Subcutaneous adipose tissue (tissue), 4 donors: ENCODE measurements around the gene KISS1. TPM values are rescaled to one million over a fixed set of nuclear protein-coding genes. Genes with fewer than 3 reads are reported as not detected.

Experiments
- total RNA-seq, 4 donors: library from RNA; depleted of rRNA; stranded (reverse); fragments of >200 nt; gene quantifications; one replicate each; pipeline ENCODE4 v1.1.0, GENCODE V29; 2016
- TF ChIP-seq, protein P1 (sequence below): fragments of 450-650 bp; IDR thresholded peaks from one replicate; pipeline ENCODE4 v1.5.1; 2016; ENCODE audit warnings: low read depth, mild to moderate bottlenecking, control low read depth, antibody characterized with exemption, moderate library complexity

The KISS1 gene
- total RNA-seq, 4 donors from 2014 or later = not detected

DNA sequence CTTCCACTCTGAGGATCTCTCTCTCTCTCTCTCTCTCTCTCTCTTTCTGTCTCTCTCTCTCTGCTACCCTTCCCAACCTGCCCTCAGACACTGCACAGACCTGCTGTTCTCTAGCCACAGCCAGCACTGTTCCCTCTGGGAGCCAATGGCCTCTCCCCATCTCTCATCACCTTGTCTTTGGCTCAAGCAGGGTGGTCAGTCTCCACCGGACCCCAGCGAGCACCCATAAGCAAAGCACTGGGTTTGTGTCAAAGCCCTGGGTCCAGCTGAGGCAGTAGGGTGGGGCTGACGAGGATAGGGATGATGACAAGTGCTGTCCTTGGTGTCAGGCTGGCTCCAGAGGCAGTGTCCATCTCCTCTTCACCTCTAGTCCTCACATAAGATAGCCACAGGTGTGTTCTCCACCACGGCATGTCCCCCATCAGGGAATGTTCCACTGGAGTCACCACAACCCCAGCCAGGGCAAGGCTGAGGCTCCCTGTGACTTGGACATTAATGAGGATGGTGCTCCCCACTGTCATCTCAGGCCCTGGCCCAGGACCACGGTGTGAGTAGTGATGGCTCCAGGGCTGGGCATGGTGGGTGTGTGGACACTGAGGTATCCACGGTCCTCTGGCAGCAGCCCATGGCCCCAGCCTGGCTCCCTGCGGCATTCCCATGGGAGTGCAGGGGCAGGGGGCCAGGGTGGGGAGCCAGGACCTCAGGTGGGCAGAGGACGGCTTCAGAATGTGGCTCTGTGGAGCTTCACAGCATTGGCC is 25.9 kb upstream of the KISS1 start:
- TF ChIP-seq, protein P1, sequence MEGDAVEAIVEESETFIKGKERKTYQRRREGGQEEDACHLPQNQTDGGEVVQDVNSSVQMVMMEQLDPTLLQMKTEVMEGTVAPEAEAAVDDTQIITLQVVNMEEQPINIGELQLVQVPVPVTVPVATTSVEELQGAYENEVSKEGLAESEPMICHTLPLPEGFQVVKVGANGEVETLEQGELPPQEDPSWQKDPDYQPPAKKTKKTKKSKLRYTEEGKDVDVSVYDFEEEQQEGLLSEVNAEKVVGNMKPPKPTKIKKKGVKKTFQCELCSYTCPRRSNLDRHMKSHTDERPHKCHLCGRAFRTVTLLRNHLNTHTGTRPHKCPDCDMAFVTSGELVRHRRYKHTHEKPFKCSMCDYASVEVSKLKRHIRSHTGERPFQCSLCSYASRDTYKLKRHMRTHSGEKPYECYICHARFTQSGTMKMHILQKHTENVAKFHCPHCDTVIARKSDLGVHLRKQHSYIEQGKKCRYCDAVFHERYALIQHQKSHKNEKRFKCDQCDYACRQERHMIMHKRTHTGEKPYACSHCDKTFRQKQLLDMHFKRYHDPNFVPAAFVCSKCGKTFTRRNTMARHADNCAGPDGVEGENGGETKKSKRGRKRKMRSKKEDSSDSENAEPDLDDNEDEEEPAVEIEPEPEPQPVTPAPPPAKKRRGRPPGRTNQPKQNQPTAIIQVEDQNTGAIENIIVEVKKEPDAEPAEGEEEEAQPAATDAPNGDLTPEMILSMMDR = no peak

DNA sequence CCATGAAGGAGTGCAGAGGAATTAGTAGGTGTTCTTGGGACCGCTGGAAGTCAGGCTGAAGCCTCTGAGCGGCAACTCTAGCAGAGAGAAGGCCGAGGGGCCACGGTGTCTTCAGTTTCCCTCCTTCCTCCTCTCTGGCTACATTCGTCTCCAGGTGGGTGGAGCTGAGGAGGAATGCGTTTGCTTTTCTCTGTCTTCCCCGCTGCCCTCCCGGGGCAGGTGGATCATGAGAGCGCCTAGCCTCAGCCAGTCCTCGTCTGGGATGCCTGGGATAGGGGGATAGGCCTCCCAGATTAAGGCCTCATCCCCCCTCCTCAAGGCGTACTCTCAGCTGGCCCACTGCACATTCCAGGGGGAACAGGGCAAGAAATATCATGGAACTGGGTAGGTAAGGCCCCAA is 25.0 kb upstream of the KISS1 start:
- TF ChIP-seq, protein P1 = no peak

DNA sequence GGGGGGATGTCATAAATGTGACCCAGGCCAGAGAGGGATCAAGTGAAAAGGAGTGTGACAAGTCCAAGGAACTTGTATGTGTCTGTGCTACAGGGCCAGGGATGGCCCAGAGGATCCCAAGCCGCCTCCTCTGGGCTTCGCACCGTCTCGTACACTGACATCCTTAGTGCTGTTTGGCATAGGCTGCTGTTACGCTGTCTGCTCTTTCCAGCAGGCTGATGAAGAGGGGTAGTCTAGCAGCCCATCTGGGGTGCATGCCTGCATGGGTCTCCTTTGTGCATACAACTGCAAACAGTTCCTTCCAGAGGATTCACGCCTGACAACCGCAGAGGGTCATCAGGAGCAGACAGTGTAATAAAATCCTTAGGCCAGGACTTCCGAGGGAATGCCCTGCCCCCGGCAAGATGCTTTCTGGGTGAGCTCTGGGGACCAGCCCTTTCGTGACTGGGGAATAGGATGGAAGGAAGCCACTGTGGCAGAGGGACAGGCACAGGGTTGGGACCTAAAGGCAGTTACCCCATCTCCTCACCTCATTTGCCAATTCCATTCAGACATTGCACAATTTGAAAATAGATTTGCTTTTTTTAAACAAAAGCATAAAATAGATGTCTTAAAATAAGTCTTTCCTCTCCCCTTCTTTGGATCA is 23.8 kb upstream of the KISS1 start:
- TF ChIP-seq, protein P1 = no peak

DNA sequence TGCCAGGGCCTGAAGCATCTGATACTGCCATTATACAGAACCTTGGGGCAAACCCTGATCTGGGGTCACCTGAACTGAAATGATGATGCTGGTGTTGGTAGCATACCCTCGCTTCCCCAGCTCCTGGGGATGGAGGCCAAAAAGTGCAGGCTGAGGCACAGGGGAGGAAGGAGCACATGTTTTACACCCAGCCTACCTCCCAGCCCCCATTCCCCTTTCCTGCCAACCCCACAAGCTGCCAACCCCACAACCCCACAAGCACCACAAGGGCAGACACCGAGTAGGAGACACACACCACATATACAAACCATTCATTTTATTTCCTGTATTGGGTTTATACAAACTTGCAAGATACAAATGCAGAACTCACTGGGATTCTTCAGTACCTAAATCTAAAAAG is 22.3 kb upstream of the KISS1 start:
- TF ChIP-seq, protein P1 = no peak

DNA sequence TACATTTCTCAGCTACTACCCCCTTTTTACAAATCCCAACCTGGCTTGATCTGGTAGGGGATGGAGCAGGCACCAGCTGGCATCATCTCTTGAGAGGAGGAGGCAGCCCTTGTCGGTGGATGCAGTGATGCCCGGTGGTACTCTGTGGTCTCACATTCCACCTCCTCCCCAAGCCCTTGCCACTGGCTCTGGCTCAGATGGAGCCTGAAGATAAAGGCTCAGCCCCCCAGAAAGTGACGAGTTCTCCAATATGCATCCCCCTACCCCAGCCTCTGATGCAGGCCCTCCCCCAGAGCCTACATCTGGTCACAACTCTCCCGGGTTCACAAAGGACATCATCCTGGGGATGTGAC is 21.3 kb upstream of the KISS1 start:
- TF ChIP-seq, protein P1 = no peak

DNA sequence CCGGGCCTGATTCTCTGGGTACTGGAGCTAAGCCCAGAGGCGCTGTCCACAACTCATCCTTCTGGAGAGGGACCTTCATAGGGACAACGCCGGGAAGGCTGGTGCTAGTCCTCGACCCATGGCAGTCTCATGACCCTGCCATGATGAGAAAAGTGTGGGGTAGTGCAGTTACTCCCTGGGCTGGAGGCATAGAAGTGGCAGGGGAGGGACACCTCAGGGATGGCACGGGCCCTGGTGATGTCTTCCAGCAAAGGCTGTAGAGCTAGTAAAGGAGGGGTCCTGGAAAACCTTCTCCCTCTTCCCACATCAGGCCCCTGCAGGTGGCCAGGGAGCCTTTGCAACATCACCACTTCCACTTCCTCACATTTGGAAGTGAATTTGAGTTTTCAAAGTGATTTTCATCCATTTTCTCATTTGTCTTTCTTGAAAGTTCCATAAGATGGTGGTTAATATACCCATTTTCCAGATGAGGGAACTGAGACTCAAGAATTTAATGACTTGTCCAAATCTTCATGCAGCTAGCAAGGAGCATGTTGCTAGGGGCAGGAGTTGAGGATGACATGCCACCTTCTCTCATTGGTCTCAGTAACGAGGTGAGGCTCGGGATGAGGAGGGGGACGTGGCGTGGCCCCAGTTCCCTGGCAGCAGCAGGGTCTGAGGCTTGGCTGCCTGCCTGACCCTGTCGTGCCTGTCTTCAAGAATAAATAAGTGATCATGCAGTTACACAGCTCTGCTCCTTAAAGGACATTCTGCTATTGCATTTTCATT is 20.8 kb upstream of the KISS1 start:
- TF ChIP-seq, protein P1 = no peak

DNA sequence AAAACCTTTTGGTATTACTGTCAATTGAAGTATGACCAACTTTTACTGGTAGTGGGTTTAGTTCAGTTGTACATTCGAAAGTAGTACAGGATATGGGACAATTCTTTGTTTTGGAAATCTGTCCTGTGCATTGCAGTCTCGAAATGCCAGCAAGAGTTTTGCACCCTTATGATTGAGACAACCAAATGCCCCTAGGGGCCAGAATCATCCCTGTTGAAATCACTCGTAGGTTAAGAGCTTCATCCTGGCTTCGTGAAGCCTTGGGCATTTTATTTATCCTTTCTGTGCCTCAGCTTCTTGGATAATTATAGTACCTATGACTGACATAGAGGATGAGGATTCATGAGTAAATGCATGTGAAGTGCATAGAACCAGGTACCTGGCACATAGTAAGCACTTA is 19.9 kb upstream of the KISS1 start:
- TF ChIP-seq, protein P1 = no peak
